GM21360 (cell line): Measurements from ENCODE around the gene BRAT1.
A peak's percentile ranks its signal among the peaks of the same experiment; 100 is the strongest.

Source experiments
- ATAC-seq: cut with Tn5 transposase; IDR thresholded peaks from one replicate; pipeline ENCODE4 v1.9.1; 2021; ENCODE audit warnings: mild to moderate bottlenecking, moderate library complexity; ENCODE audit not compliant: unreplicated experiment

The BRAT1 gene

DNA sequence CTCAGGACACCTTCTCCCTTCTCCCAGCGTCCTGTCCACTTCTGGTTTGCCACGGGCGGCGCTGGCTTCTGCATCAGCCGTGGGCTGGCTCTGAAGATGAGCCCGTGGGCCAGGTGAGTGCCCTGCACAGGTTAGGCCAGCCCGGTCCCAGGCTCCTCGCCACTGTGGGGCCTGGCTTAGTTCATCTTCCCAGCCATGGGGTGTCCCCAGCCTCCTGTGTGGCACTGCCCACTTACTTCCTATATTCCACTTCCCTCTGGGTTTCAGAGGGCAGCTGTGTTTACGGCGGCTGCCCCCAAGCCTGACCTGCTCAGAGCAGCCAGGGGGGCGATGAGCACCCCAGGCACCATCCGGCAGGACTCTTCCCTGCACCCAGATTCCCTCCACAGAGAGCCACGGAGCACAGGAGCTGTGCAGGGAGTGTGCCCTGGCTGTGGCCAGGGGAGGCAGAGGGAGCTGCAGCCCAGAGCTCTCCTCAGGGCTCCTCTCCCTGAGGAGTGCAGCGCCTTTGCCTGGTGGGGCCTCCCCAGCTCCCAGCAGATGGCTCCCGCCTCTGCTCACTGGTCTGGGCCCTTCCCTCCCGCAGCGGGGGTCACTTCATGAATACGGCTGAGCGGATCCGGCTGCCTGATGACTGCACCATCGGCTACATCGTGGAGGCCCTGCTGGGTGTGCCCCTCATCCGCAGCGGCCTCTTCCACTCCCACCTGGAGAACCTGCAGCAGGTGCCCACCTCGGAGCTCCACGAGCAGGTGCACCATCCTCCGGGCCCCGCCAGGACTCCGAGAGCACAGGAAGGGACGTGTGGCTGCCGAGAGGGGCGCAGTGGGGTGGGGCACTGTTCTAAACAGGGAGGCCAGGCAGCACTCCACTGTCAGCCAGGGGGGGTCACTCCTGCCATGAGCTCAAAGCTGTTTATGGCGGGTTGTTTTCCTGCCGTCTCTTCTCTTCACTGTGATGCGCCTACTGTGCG, 29.4 kb downstream of the BRAT1 start:
- ATAC-seq: no peak

GRCh38 chr7:2524808-2525657, 30.3 kb downstream of the BRAT1 start:
- no peak for ATAC-seq

DNA sequence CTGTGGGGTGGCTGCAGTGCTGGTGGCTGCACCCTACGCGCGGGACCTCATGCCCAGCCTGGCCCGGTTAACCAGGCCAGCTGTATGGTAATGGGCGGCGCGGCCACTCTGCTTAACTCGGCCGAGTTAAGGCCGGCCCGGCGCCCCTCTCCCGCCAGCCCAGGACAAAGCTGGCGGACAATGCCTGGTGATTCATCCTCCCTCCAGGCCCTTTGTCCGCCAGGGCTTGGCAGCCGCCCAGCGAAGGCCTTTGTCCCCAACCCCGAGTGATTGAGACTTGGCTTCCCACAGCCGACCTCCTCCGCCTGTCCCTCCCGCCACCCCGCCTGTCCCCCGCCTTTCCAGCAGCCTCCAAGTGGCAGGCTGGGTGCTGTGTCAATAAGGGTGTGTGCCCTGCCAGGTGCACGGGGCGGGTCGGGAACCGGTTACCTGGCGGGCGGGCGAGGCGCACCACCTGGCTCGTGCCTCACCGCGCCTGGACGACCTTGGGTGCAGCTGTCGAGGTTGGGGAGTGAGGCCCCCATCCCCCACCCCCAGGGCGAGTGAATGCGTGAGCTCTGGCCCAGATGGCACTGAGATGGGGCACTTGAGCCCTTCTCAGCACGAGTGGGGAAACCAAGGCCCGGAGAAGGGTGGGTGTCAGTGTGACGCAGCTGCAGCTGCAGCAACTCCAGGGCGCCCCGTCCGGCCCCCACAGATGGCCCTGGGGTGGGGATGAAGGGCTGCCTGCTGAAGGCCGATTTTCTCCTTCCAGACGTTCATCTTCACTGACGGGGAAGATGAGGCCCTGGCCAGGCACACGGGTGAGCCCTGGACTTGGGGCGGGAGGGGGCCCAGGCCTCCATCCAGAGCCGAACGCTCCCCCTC, 31.1 kb downstream of the BRAT1 start:
- no peak for ATAC-seq

GRCh38 chr7:2523461-2523936, 31.8 kb downstream of the BRAT1 start:
- no peak for ATAC-seq

DNA sequence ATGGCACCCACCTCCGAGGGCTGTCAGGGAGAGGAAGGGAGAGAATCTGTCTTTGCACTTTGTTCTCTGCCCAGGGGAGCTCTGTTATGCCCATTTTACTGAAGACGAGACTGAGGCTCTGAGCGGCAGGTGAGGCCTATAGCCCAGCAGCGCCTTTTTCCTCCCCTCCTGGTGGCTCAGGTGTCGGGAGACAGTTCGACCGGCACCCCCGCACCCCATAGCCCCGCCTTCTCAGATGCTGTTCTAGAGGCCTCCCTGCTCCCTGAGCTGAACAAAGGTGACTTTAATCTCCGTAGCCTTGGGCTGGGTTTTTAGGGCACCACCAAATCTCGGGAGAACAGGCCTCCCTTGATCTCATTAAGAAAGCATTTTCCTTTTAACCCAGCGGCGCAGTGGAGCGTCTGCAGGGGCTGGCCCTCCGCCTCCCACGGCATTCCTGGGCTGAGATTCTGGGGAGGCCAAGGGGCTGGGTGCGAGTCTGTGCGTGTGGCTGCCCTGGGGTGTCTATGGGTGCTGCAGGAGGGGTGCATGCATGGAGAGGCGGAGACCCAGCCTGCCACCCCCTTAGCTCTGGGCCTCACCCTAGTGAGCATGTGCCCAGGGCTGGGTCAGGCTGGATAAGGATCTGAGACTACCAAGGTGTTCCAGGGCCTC, 32.4 kb downstream of the BRAT1 start:
- no peak for ATAC-seq

GRCh38 chr7:2521952-2522591, 33.3 kb downstream of the BRAT1 start:
- no peak for ATAC-seq

GRCh38 chr7:2521341-2521745, 34.0 kb downstream of the BRAT1 start:
- ATAC-seq: no peak

GRCh38 chr7:2520761-2521290, 34.5 kb downstream of the BRAT1 start:
- no peak for ATAC-seq

DNA sequence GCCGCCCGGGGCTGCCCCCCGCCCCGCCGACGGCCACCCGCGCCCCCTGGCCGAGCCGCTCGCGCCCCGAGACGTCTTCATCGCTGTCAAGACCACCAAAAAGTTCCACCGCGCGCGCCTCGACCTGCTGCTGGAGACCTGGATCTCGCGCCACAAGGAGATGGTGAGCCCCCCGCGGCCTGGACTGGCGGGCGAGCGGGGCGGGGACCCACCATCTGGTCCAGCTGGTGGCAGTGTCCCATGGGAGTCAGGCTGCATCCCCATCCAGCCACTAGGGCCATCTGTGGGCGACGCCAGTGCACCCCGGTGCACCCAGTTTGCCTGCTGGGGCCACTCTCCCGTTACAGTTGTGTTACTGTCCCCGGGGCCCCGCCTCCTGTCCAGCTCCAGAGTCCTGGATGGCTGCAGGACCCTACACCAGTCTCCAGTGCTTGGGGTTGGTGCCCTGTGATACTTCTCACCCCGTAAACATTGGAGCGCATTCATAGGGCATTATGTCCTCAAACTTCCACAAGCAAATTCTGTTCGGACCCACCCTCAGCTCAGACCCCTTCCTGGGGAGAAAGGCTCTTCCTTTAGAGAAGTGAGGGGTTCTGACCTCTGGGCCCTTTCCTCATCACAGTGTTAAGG, 35.1 kb downstream of the BRAT1 start:
- ATAC-seq: no peak

DNA sequence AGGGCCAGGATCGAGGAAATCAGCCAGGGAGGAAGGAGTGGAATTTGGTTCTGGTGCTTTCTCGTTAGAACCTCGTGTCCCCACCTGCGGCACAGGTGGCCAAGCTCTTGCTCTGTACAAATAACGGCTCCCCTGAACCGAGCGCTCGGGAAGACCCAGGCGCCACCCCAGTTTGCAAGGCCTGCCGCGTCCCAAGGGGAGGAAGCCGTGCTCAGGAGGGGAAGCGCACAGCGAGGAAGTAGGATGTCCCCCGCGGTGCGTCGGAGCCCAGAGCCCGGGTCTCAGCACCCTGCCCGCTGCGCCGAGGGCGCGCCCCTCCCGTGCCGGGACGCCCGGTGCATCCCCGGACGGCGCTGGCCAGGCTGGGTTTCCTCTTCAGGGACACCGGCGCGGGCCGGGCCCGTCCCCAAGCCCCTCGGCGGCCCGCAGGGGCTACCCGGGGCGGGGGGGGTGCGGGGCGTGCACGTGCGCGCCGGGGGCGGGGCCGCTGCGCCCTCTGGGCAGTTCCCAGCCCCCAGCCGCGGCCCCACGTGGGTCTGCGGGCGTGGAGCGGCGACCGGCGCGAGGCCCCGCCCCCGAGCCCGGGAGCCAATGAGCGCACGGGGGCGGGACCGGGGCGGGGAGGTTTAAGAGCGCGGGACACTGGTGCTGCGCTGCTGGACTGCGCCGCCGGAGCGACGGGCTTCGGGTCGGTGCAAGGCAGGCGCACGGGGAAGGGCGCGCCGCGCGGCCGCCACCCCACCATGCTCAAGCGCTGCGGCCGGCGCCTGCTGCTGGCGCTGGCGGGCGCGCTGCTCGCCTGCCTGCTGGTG, 36.0 kb downstream of the BRAT1 start, which contains the start of gene LFNG:
Gene LFNG, plus strand, starts transcription at position 656 of the 812 bp plus-strand sequence. Its CDS starts 88 bp downstream, at position 744.
- peak; percentile 73 for ATAC-seq

DNA sequence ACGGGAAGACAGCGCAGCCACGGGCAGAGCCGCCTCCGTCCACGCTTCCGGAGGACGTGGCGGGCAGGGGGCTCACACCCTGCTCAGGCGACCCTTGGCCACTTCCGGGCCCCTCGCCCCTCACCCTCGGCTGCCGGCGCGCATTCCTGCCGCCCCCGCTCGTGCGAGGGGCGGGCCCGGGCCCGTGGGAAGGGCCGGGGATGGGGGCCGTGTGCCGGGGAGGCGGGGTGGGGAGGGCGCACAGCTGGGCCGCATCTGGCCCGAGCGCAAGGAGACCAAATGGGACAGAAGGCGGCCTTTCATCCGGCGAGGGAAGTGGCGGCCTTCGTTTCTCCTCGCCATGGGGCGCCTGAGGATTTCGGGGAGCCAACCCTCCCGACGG, 36.6 kb downstream of the BRAT1 start:
- ATAC-seq: no peak

DNA sequence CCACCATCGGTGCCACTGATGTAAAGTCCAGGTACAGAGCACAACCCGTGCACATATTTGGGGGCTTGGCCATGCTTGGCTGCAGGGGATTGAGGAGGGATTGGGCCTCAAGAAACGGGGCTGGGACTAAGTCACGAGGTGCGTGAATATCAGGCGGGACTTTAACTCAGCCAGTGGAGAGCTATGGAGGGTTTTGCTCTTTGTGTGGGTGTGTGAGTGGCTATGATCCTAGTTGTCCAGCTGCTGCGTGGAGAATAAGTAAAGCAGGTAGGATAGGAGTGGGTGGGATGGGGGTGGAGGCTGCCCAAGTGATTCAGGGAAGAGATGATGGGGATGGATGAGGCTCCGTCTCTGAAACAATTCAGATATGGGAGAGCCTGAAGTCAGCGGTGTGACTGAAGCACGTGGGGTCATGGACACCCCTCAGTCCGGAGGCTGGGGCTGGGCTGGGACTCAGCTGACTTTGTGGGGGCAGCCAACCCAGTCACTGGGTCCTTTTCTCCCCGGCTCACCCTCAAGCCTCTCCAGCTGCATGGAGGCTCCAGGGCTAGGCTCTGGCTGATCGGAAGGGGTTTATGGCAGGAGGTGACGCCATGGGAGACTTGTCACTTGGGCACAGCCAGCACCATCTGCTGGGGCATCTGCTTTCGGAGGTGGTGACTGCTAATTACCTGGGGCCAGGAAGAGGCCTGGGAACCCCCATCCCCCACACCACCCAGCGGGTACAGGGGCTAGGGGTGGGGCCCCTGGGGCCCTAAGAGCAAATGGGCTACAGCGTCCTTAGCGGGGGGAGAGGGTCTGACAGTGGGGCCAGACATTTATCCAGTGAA, 37.4 kb downstream of the BRAT1 start:
- ATAC-seq: no peak

- no peak for ATAC-seq
Measured at GRCh38 chr7:2517026-2517425, 38.3 kb downstream of the BRAT1 start.

DNA sequence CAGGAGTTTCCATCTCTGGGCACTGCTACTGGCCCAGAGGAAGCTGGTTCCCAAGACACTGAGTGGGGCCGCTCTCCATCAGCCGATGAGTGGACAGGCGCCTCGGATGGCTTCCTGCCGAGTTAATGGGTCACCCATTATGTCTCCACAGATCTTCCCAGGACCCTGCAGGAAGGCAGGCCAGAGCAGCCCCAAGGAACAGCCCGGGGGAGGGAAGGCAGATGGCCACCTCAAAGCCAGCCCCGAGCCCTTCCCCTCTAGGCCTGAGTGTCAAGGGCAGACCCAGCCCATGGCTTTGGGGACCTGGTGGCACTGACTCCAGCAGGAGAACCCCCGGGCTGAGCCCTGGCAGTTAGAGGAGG, 39.1 kb downstream of the BRAT1 start:
- ATAC-seq: no peak

- ATAC-seq: no peak
Measured at GRCh38 chr7:2515424-2516193, 39.7 kb downstream of the BRAT1 start.
